ENCODE measurements around the gene VWF. TPM values are rescaled to one million over a fixed set of nuclear protein-coding genes. Genes with fewer than 3 reads are reported as not detected.

The VWF gene
- total RNA-seq, 1 experiment from 2014 or later, result 0.41 TPM

DNA sequence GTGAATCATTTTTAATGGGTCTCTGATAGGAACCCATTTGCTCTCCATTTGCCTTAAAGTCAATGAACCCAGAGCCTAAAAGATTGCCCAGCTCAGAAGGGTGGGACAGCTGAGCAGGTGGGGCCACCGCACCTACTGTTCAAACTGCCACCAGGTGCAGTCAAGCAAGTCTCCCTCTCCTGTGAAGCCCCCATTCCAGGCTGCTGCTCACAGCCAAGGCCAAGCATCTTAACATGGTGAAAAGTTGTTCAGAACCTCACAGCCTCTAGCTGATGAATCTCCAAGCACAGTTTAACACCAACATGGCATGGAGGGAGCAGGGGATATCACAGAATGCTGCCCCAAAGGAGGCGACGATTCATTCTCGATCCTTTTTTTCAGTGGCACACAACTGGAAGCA, 209.0 kb downstream of the VWF start:
- no peaks in the 10 kb centered on the region for H3K4me1 ChIP-seq
- TF ChIP-seq, protein P1, sequence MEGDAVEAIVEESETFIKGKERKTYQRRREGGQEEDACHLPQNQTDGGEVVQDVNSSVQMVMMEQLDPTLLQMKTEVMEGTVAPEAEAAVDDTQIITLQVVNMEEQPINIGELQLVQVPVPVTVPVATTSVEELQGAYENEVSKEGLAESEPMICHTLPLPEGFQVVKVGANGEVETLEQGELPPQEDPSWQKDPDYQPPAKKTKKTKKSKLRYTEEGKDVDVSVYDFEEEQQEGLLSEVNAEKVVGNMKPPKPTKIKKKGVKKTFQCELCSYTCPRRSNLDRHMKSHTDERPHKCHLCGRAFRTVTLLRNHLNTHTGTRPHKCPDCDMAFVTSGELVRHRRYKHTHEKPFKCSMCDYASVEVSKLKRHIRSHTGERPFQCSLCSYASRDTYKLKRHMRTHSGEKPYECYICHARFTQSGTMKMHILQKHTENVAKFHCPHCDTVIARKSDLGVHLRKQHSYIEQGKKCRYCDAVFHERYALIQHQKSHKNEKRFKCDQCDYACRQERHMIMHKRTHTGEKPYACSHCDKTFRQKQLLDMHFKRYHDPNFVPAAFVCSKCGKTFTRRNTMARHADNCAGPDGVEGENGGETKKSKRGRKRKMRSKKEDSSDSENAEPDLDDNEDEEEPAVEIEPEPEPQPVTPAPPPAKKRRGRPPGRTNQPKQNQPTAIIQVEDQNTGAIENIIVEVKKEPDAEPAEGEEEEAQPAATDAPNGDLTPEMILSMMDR (IDR thresholded peaks at IDR 0.05; ENCODE audit: insufficient read depth in 1 of 2, low read depth in 1 of 2, low read length in 1 of 2, severe bottlenecking in 1 of 2, unreplicated experiment in 1 of 2), result no peak
- no peaks in the 10 kb centered on the region for H3K9me3 ChIP-seq
- no peak overlapping the region for H3K27ac Mint-ChIP-seq (ENCODE audit: unreplicated experiment)
- H3K4me3 Mint-ChIP-seq (ENCODE audit: unreplicated experiment), result no peak overlapping the region
- no peaks in the 10 kb centered on the region; the same call in 1 of the 2 replicates for H3K36me3 ChIP-seq (ENCODE audit: control insufficient read depth, insufficient read depth, low read length)
- no TSS peak for BruUV-seq (replicated peaks)
- ChIA-PET CTCF (no interaction called here), POLR2A (no interaction called here)
- H3K4me1 Mint-ChIP-seq (ENCODE audit: low read depth, unreplicated experiment), result no peaks in the 10 kb centered on the region
- no peaks in the 10 kb centered on the region for H3K9me3 Mint-ChIP-seq (ENCODE audit: unreplicated experiment)
- H3K4me3 ChIP-seq (ENCODE audit: low read depth, low read length), result no peak overlapping the region
- intact Hi-C loops (cut with micrococcal nuclease; ENCODE audit: unreplicated experiment), result no loop called here
- no peak for DNase-seq
- peaks cover 7% of the 10 kb centered on the region for H3K27me3 ChIP-seq (replicated peaks; ENCODE audit: control insufficient read depth, insufficient read depth, low read length)
- peaks cover 46% of the 10 kb centered on the region for H3K27me3 Mint-ChIP-seq (ENCODE audit: insufficient read depth, unreplicated experiment)
- H3K36me3 Mint-ChIP-seq (ENCODE audit: insufficient read depth, unreplicated experiment), result no peaks in the 10 kb centered on the region

DNA sequence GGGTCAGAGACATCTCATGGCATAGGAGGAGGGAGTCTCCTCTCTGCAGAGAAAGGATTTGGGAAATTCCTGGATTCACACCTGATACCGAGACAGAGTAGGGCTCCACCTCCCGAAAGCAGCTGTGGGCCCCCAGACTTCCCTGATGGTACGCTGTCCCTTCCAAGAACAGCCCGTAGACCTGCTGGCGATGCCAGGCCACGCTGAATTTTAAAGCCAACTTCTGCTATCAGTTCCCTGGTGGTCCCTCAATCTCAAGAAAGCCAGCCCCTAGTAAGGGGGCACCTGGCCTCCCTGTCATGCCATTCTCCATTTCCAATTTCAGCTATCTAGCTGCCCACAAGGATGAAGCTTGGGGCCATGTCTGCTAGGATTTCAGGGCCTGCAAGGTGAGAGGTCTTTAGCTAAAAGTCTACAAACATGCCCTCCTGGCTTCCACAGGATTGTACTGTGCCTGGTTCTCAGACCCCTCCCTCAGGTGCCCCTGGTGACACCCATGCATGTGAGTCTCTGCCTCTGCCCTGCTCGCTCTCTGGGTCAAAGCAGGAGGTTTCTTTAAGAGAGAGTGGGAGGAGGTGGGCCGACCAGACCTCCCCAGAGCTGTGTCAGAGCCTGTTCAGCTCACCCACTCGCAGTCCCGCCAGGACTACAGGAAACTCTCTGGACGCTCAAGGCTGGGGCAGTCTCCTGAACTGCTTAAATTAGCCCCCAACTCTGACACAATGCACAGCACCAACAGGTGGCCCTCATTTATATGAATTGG, 209.9 kb downstream of the VWF start:
- H3K4me1 Mint-ChIP-seq (ENCODE audit: low read depth, unreplicated experiment), result no peaks in the 10 kb centered on the region
- intact Hi-C loops (cut with micrococcal nuclease; ENCODE audit: unreplicated experiment), result no loop called here
- no peaks in the 10 kb centered on the region for H3K4me1 ChIP-seq
- H3K4me3 Mint-ChIP-seq (ENCODE audit: unreplicated experiment), result no peak overlapping the region
- no peaks in the 10 kb centered on the region for H3K36me3 Mint-ChIP-seq (ENCODE audit: insufficient read depth, unreplicated experiment)
- no peaks in the 10 kb centered on the region for H3K9me3 ChIP-seq
- BruUV-seq (replicated peaks), result no TSS peak
- H3K27me3 Mint-ChIP-seq (ENCODE audit: insufficient read depth, unreplicated experiment), result peaks cover 44% of the 10 kb centered on the region
- DNase-seq, result no peak
- CTCF ChIA-PET, result no interaction called here
- H3K9me3 Mint-ChIP-seq (ENCODE audit: unreplicated experiment), result no peaks in the 10 kb centered on the region
- no peaks in the 10 kb centered on the region; the same call in 1 of the 2 replicates for H3K36me3 ChIP-seq (ENCODE audit: control insufficient read depth, insufficient read depth, low read length)
- H3K27me3 ChIP-seq (replicated peaks; ENCODE audit: control insufficient read depth, insufficient read depth, low read length), result peaks cover 7% of the 10 kb centered on the region
- TF ChIP-seq, protein P1 (IDR thresholded peaks at IDR 0.05; ENCODE audit: insufficient read depth in 1 of 2, low read depth in 1 of 2, low read length in 1 of 2, severe bottlenecking in 1 of 2, unreplicated experiment in 1 of 2), result no peak
- no peak overlapping the region for H3K27ac Mint-ChIP-seq (ENCODE audit: unreplicated experiment)
- no peak overlapping the region for H3K4me3 ChIP-seq (ENCODE audit: low read depth, low read length)
- POLR2A ChIA-PET, result no interaction called here

DNA sequence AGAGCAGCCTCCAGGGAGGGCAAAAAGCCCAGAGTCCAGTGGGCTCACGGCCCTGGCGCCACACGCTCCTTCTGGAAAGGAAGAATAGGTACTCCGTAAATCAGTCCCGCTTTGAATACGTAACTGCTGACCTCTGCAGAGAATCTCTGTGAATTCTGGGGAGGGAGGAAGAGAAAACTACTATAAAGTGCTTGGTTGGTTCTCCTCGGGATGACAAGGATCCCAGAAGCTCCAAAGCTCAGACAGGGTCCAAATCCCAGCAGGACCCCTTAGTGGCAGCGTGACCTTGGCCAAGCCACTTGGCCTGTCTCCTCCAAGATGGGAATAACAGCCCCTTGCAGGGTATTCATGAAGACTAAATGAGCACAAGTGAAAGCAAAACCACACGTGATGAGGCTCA, 211.1 kb downstream of the VWF start:
- TF ChIP-seq, protein P1 (IDR thresholded peaks at IDR 0.05; ENCODE audit: insufficient read depth in 1 of 2, low read depth in 1 of 2, low read length in 1 of 2, severe bottlenecking in 1 of 2, unreplicated experiment in 1 of 2), result no peak
- peaks cover 46% of the 10 kb centered on the region for H3K27me3 Mint-ChIP-seq (ENCODE audit: insufficient read depth, unreplicated experiment)
- no peaks in the 10 kb centered on the region for H3K9me3 ChIP-seq
- peaks cover 7% of the 10 kb centered on the region for H3K27me3 ChIP-seq (replicated peaks; ENCODE audit: control insufficient read depth, insufficient read depth, low read length)
- ChIA-PET CTCF (no interaction called here), POLR2A (no interaction called here)
- no peaks in the 10 kb centered on the region for H3K4me1 Mint-ChIP-seq (ENCODE audit: low read depth, unreplicated experiment)
- H3K9me3 Mint-ChIP-seq (ENCODE audit: unreplicated experiment), result no peaks in the 10 kb centered on the region
- no peaks in the 10 kb centered on the region for H3K36me3 Mint-ChIP-seq (ENCODE audit: insufficient read depth, unreplicated experiment)
- BruUV-seq (replicated peaks), result no TSS peak
- H3K27ac Mint-ChIP-seq (ENCODE audit: unreplicated experiment), result no peak overlapping the region
- no peak overlapping the region for H3K4me3 ChIP-seq (ENCODE audit: low read depth, low read length)
- H3K4me1 ChIP-seq, result no peaks in the 10 kb centered on the region
- no peak for DNase-seq
- intact Hi-C loops (cut with micrococcal nuclease; ENCODE audit: unreplicated experiment), result no loop called here
- H3K36me3 ChIP-seq (ENCODE audit: control insufficient read depth, insufficient read depth, low read length), result no peaks in the 10 kb centered on the region; the same call in 1 of the 2 replicates
- no peak overlapping the region for H3K4me3 Mint-ChIP-seq (ENCODE audit: unreplicated experiment)

All from Caco-2 (cell line).